Lung (tissue), 12 donors: Measurements from ENCODE around the gene B3GLCT. TPM values are rescaled to one million over a fixed set of nuclear protein-coding genes. Genes with fewer than 3 reads are reported as not detected.

Experiments
- ATAC-seq: fragments of 200-7000 bp; cut with Tn5 transposase; one replicate; pipeline ENCODE4 v1.9.1; 2020; ENCODE audit warnings: moderate number of reproducible peaks; ENCODE audit not compliant: insufficient read depth, low FRiP score
- DNase-seq, 3 donors: peaks; one replicate each; pipeline ENCODE4 v3.0.0-alpha.2; 2013 to 2017
- H3K27ac ChIP-seq, 2 donors: one replicate each; pipeline ENCODE4 v1.5.1; 2013; ENCODE audit warnings: mild to moderate bottlenecking in 2 of 2, moderate library complexity in 2 of 2, control low read depth in 1 of 2, inconsistent platforms in 1 of 2, low read depth in 1 of 2, low read length in 1 of 2
- H3K27me3 ChIP-seq, 3 donors: one replicate each; pipeline ENCODE4 v1.5.1; 2013; ENCODE audit warnings: low read length in 2 of 3; ENCODE audit not compliant: control insufficient read depth in 3 of 3, insufficient read depth in 3 of 3
- H3K36me3 ChIP-seq, 4 donors: one replicate each; pipeline ENCODE4 v1.5.1; 2013; ENCODE audit warnings: low read length in 4 of 4, mild to moderate bottlenecking in 1 of 4, moderate library complexity in 1 of 4; ENCODE audit not compliant: control insufficient read depth in 4 of 4, insufficient read depth in 4 of 4
- H3K4me1 ChIP-seq, 5 donors: one replicate each; pipeline ENCODE4 v1.5.1; 2013; ENCODE audit warnings: low read length in 5 of 5, mild to moderate bottlenecking in 2 of 5, moderate library complexity in 1 of 5; ENCODE audit not compliant: control insufficient read depth in 5 of 5, insufficient read depth in 5 of 5
- H3K4me3 ChIP-seq: one replicate; pipeline ENCODE4 v1.5.1; 2013; ENCODE audit warnings: mild to moderate bottlenecking, control low read depth, moderate library complexity
- H3K9ac ChIP-seq, 2 donors: one replicate each; pipeline ENCODE4 v1.5.1; 2013; ENCODE audit warnings: low read length in 2 of 2, control low read depth in 1 of 2; ENCODE audit not compliant: insufficient read depth in 1 of 2
- H3K9me3 ChIP-seq, 4 donors: one replicate each; pipeline ENCODE4 v1.5.1; 2013; ENCODE audit warnings: low read length in 3 of 4, mild to moderate bottlenecking in 1 of 4, moderate library complexity in 1 of 4; ENCODE audit not compliant: control insufficient read depth in 4 of 4, insufficient read depth in 3 of 4
- WGBS, 2 donors: extraction: QIAGEN DNeasy Blood & Tissue Kit; methylation state at CpG; one replicate each; pipeline ENCODE4 v1.1.7; 2013; 5-methylcytosine and 5-hydroxymethylcytosine counted together
- polyA plus RNA-seq, 2 donors: library from polyadenylated mRNA; stranded (reverse); fragments of 200-250 nt; gene quantifications; one replicate each; pipeline ENCODE4 v1.2.1, GENCODE V29; 2013
- total RNA-seq, 2 donors: library from RNA; depleted of rRNA in 1 of 2; stranded (reverse); fragments of >200 nt in 1 of 2; gene quantifications; one replicate each; pipeline ENCODE4 v1.2.1, GENCODE V29; 2014 to 2021
- TF ChIP-seq, protein P1 (sequence below): IDR thresholded peaks from 2 replicates; pipeline ENCODE4 v1.5.1; 2012; ENCODE audit warnings: mild to moderate bottlenecking; ENCODE audit errors: control extremely low read depth, extremely low read depth
- donor health status: control.
- donor health status: control.
- donor health status: Bipolar disorder and iron deficiency.
- donor health status: healthy.
- donor health status: DM: yes; HTN: yes; CAD: no.

Gene B3GLCT
- total and polyA plus RNA-seq, 4 donors: 2.4 to 13.7 (median 3.1) TPM

DNA sequence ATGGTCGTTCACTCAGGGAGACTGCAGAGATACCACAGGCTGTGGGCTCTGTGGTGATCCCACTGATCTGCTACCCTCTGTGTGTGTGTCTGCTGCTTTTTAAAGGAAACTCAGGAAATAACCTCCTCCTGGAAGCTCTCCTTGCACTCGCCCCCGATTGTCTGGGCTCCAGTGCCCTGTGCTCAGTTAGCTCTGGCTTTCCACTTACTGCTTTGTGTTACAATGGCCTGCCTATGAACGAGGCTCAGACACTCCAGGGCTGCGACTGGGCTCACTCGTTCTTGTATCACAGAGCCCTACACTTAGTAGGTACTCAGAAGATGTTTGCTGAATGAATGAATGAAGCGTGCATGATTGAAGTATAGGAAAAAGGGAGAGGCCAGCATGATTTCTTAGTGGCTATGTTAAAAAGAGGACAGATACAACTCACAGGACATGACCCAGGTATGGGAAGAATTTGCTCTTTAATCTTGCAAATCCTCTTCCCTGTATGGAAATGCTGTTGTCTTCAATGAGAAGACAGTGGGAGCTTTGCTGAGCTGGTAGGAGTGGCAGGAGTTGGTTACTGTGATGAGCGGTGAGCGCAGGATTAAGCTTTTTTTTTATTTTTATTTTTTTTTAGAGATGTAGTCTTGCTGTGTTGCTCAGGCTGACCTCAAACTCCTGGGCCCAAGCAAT lies 26.4 kb downstream of the B3GLCT start:
- Histone ChIP-seq H3K4me1 (peaks cover 0 to 20% (median 0%) of the 10 kb centered on the region in 5 donors), H3K36me3 (peaks cover 0 to 6% (median 2%) of the 10 kb centered on the region in 4 donors), H3K27ac (no peak overlapping the region), H3K9me3 (no peaks in the 10 kb centered on the region), H3K4me3 (no peak overlapping the region), H3K9ac (no peak overlapping the region), H3K27me3 (no peaks in the 10 kb centered on the region)
- ATAC-seq: no peak
- 91 to 94% methylated on average over 9 of the region's 9 CpGs for WGBS, 2 donors
- no peak for DNase-seq
- TF ChIP-seq, protein P1, sequence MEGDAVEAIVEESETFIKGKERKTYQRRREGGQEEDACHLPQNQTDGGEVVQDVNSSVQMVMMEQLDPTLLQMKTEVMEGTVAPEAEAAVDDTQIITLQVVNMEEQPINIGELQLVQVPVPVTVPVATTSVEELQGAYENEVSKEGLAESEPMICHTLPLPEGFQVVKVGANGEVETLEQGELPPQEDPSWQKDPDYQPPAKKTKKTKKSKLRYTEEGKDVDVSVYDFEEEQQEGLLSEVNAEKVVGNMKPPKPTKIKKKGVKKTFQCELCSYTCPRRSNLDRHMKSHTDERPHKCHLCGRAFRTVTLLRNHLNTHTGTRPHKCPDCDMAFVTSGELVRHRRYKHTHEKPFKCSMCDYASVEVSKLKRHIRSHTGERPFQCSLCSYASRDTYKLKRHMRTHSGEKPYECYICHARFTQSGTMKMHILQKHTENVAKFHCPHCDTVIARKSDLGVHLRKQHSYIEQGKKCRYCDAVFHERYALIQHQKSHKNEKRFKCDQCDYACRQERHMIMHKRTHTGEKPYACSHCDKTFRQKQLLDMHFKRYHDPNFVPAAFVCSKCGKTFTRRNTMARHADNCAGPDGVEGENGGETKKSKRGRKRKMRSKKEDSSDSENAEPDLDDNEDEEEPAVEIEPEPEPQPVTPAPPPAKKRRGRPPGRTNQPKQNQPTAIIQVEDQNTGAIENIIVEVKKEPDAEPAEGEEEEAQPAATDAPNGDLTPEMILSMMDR: no peak

DNA sequence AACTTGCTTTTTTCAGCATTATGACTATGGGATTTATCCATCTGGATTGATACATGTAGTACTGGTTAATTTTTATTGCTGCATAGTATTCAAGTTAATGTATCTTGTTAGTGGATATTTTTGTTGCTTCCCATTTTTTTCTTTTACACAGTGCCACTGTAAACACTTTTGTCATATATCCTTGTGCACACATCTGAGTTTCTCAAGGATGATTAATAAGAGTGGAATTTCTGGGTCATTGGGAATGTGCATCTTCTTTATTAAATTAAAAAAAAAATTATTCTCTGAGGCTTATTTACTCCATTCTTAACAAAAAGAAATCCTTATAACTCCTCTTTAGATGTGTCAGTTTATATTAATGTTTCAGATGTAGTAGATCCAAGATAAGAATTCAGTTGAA lies 27.3 kb downstream of the B3GLCT start:
- TF ChIP-seq, protein P1: no peak
- Histone ChIP-seq H3K27me3 (no peaks in the 10 kb centered on the region), H3K27ac (no peak overlapping the region), H3K4me3 (no peak overlapping the region), H3K36me3 (peaks cover 0 to 6% (median 2%) of the 10 kb centered on the region in 4 donors), H3K9me3 (no peaks in the 10 kb centered on the region), H3K9ac (no peak overlapping the region), H3K4me1 (peaks cover 0 to 14% (median 0%) of the 10 kb centered on the region in 5 donors)
- DNase-seq (no peak), ATAC-seq (no peak)

DNA sequence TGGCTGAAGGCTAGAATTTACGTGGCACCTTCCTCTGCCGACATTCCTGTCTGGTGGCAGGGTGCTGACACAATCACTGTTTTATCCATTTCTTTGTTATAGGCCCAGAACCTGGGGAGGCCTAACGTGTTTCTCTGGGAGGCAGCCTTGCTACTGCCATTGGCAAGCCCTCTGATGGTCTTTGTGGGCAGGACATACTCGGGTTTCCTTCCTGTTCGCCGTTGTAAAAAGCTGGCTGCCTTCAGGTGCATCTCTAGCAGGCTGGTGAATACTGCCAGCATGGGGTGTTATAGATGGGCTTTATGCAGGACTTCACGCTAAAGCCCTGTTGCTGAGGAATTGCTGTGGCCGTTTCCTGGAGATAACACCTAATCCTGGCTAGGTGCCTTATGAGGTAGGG lies 28.1 kb downstream of the B3GLCT start:
- peaks cover 0 to 14% (median 0%) of the 10 kb centered on the region in 5 donors for H3K4me1 ChIP-seq
- no peak overlapping the region for H3K27ac ChIP-seq
- H3K27me3 ChIP-seq: no peaks in the 10 kb centered on the region
- 67 to 74% methylated on average over 8 of the region's 8 CpGs for WGBS, 2 donors
- no peak overlapping the region for H3K4me3 ChIP-seq
- H3K36me3 ChIP-seq: peaks cover 0 to 6% (median 2%) of the 10 kb centered on the region in 4 donors
- TF ChIP-seq, protein P1: no peak
- no peaks in the 10 kb centered on the region for H3K9me3 ChIP-seq
- DNase-seq (no peak), ATAC-seq (no peak)
- H3K9ac ChIP-seq: no peak overlapping the region

DNA sequence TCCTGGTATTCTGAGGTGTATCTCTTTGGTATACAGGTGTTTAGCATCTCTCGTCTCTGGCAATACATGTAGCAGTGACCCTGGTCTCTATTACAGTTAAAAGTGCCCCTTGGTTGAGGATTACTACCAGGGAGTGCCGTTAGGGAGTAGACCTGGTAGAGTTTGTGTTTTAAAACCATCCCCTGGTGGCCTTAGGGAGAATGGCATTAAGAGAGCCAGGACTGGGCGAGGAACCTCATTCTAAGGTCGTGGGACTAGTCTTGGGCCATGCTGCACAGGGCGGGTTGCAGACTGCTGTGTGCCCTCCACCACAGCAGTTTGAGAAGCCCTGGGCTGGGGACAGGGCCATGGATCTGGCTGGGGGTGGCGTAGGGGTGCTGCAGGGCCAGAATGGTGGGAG lies 35.0 kb downstream of the B3GLCT start:
- TF ChIP-seq, protein P1: no peak
- ATAC-seq: no peak

More for the DNA sequence above, 35.0 kb downstream of the B3GLCT start:
- no peaks in the 10 kb centered on the region for H3K4me1 ChIP-seq
- DNase-seq: no peak
- no peaks in the 10 kb centered on the region for H3K27me3 ChIP-seq
- no peaks in the 10 kb centered on the region for H3K9me3 ChIP-seq
- 87% methylated on average over 6 of the region's 6 CpGs for WGBS, 2 donors
- no peak overlapping the region for H3K27ac ChIP-seq
- H3K4me3 ChIP-seq: no peak overlapping the region
- H3K36me3 ChIP-seq: no peaks in the 10 kb centered on the region
- no peak overlapping the region for H3K9ac ChIP-seq
